Measurements from ENCODE around the gene PATL1. TPM values are rescaled to one million over a fixed set of nuclear protein-coding genes. Genes with fewer than 3 reads are reported as not detected.
A peak's percentile ranks its signal among the peaks of the same experiment; 100 is the strongest.
"Not testable (repeated sequence)": the region's sequence is repeated elsewhere in the genome, so short reads cannot be mapped to it uniquely, and the experiment has no call there.

PATL1 gene
- total RNA-seq, 4 donors from 2014 or later = 13.5 to 93.9 (median 20.9) TPM

GRCh38 chr11:59691156-59691555 is 22.3 kb upstream of the PATL1 start:
- H3K4me1 ChIP-seq = peaks cover 0 to 8% (median 4%) of the 10 kb centered on the region in 4 donors
- no peak for TF ChIP-seq CTCF (IDR thresholded peaks at IDR 0.05)
- TF ChIP-seq EP300 (IDR thresholded peaks at IDR 0.05; ENCODE audit: low read depth) = no peak
- no peak for TF ChIP-seq POLR2AphosphoS5 (IDR thresholded peaks at IDR 0.05)
- no peak for TF ChIP-seq POLR2A (IDR thresholded peaks at IDR 0.05)
- no peaks in the 10 kb centered on the region for H3K27me3 ChIP-seq
- H3K27ac ChIP-seq = no peak overlapping the region
- WGBS, 2 donors (ENCODE audit: low coverage in 1 of 2) = 61 to 67% methylated on average over 1 to 2 of the region's 2 CpGs
- H3K36me3 ChIP-seq = no peaks in the 10 kb centered on the region
- no peak overlapping the region for H3K4me3 ChIP-seq
- peaks cover 7 to 13% of the 10 kb centered on the region in 2 donors for H3K9me3 ChIP-seq
- DNase-seq = no peak
- intact Hi-C loops (cut with DNase I; ENCODE audit: low total_unique reads) = no loop called here
- in situ Hi-C loops (cut with MboI; ENCODE audit: low pct_ligation_motif_present in 1 of 4, low pct_unique_long_range_greater_than_20kb in 1 of 4, low sequenced_read_pairs in 3 of 4) = no loop called here

GRCh38 chr11:59689015-59689414 is 20.2 kb upstream of the PATL1 start:
- H3K4me1 ChIP-seq = peaks cover 0 to 8% (median 4%) of the 10 kb centered on the region in 4 donors
- no peaks in the 10 kb centered on the region for H3K27me3 ChIP-seq
- TF ChIP-seq POLR2A (IDR thresholded peaks at IDR 0.05) (no peak), CTCF (IDR thresholded peaks at IDR 0.05) (no peak), POLR2AphosphoS5 (IDR thresholded peaks at IDR 0.05) (no peak), EP300 (IDR thresholded peaks at IDR 0.05; ENCODE audit: low read depth) (no peak)
- H3K4me3 ChIP-seq = no peak overlapping the region
- H3K9me3 ChIP-seq = peaks cover 7 to 13% of the 10 kb centered on the region in 2 donors
- no peaks in the 10 kb centered on the region for H3K36me3 ChIP-seq
- 22 to 59% methylated on average over 3 of the region's 3 CpGs for WGBS, 2 donors (ENCODE audit: low coverage in 1 of 2)
- intact Hi-C loops (cut with DNase I; ENCODE audit: low total_unique reads) = loop anchor here (10.0 kb wide), 1 partner anchor 514 kb away; the partner anchor contains the start of gene DTX4
- DNase-seq = no peak
- H3K27ac ChIP-seq = no peak overlapping the region
- in situ Hi-C loops (cut with MboI; ENCODE audit: low pct_ligation_motif_present in 1 of 4, low pct_unique_long_range_greater_than_20kb in 1 of 4, low sequenced_read_pairs in 3 of 4) = no loop called here

GRCh38 chr11:59681260-59681725 is 12.5 kb upstream of the PATL1 start:
- H3K36me3 ChIP-seq; H3K27me3 ChIP-seq; H3K9me3 ChIP-seq; in situ Hi-C loops (cut with MboI; ENCODE audit: low pct_ligation_motif_present in 1 of 4, low pct_unique_long_range_greater_than_20kb in 1 of 4, low sequenced_read_pairs in 3 of 4); H3K4me3 ChIP-seq: not testable (repeated sequence)
- intact Hi-C loops (cut with DNase I; ENCODE audit: low total_unique reads) = loop anchor here (10.0 kb wide), 1 partner anchor 506 kb away; the partner anchor contains the start of gene DTX4
- H3K4me1 ChIP-seq = peaks cover 0 to 25% (median 8%) of the 10 kb centered on the region in 4 donors
- peak; percentile 14 for DNase-seq
- peak overlapping the region; percentile 50 to 68 (median 57) for H3K27ac ChIP-seq
- 35 to 52% methylated on average over 4 to 7 of the region's 7 CpGs for WGBS, 2 donors (ENCODE audit: low coverage in 1 of 2)

- peaks cover 0 to 25% (median 8%) of the 10 kb centered on the region in 4 donors for H3K4me1 ChIP-seq
- in situ Hi-C loops (cut with MboI; ENCODE audit: low pct_ligation_motif_present in 1 of 4, low pct_unique_long_range_greater_than_20kb in 1 of 4, low sequenced_read_pairs in 3 of 4) (no loop called here), intact Hi-C loops (cut with DNase I; ENCODE audit: low total_unique reads) (loop anchor here (1.0 to 10.0 kb wide), 2 partner anchors 143 to 506 kb away; partner anchors contain the start of gene DTX4)
- no peaks in the 10 kb centered on the region for H3K9me3 ChIP-seq
- TF ChIP-seq POLR2AphosphoS5 (IDR thresholded peaks at IDR 0.05) (no peak), POLR2A (IDR thresholded peaks at IDR 0.05) (no peak), CTCF (IDR thresholded peaks at IDR 0.05) (peak; percentile 63 to 74 (median 73))
- 25% methylated on average over 1 of the region's 1 CpG; no CpG with 5 or more reads in 1 of the 2 donors for WGBS, 2 donors (ENCODE audit: low coverage in 1 of 2)
- no peaks in the 10 kb centered on the region for H3K27me3 ChIP-seq
- no peak overlapping the region for H3K4me3 ChIP-seq
- peak; percentile 75 for DNase-seq
- H3K36me3 ChIP-seq = no peaks in the 10 kb centered on the region
- peak overlapping the region; percentile 50 to 68 (median 57) for H3K27ac ChIP-seq
Observed at GRCh38 chr11:59680287-59681154, 11.7 kb upstream of the PATL1 start.

Data from transverse colon (tissue), 4 donors.